Osteoblast (primary cell): ENCODE results near the gene TAF11L13. TPM values are rescaled to one million over a fixed set of nuclear protein-coding genes. Genes with fewer than 3 reads are reported as not detected.
"Not testable (repeated sequence)": the region's sequence is repeated elsewhere in the genome, so short reads cannot be mapped to it uniquely, and the experiment has no call there.

Experiments
- DNase-seq: peaks from one replicate; pipeline ENCODE4 v3.0.0; 2011; ENCODE audit warnings: low spot score, mixed read lengths; ENCODE audit not compliant: insufficient read length; ENCODE audit errors: missing footprints
- H2AFZ ChIP-seq: 2 replicates; pipeline ENCODE4 v1.6.0; 2011; ENCODE audit warnings: mild to moderate bottlenecking, low read length
- H3K27ac ChIP-seq: 2 replicates; pipeline ENCODE4 v1.5.1; 2011; ENCODE audit warnings: mild to moderate bottlenecking, low read depth, low read length, moderate library complexity
- H3K27me3 ChIP-seq: 2 replicates; pipeline ENCODE4 v1.6.0; 2012; ENCODE audit warnings: mild to moderate bottlenecking, control low read depth, inconsistent platforms, low read length, moderate library complexity; ENCODE audit not compliant: insufficient read depth
- H3K36me3 ChIP-seq: 2 replicates; pipeline ENCODE4 v1.5.1; 2011; ENCODE audit warnings: mild to moderate bottlenecking, low read length, control low read depth, moderate library complexity; ENCODE audit not compliant: insufficient read depth
- H3K4me1 ChIP-seq: 2 replicates; pipeline ENCODE4 v1.5.1; 2011; ENCODE audit warnings: mild to moderate bottlenecking, low read length, control low read depth, moderate library complexity; ENCODE audit not compliant: insufficient read depth
- H3K4me2 ChIP-seq: 2 replicates; pipeline ENCODE4 v1.6.0; 2011; ENCODE audit warnings: mild to moderate bottlenecking, low read length; ENCODE audit not compliant: insufficient read depth
- H3K4me3 ChIP-seq: fragments of 200-600 bp; sonication (generic); 3 replicates; pipeline ENCODE4 v1.5.1; 2012; ENCODE audit warnings: mild to moderate bottlenecking, low read length, inconsistent platforms; ENCODE audit not compliant: insufficient read depth
- H3K79me2 ChIP-seq: 2 replicates; pipeline ENCODE4 v1.6.0; 2012; ENCODE audit warnings: mild to moderate bottlenecking, low read length, control low read depth, inconsistent platforms; ENCODE audit not compliant: insufficient read depth
- H3K9me3 ChIP-seq: 2 replicates; pipeline ENCODE4 v1.5.1; 2011; ENCODE audit warnings: low read depth, low read length, control low read depth
- H4K20me1 ChIP-seq: 2 replicates; pipeline ENCODE4 v1.6.0; 2012; ENCODE audit warnings: mild to moderate bottlenecking, low read length, control low read depth; ENCODE audit not compliant: insufficient read depth
- total RNA-seq: library from RNA; depleted of rRNA; stranded (reverse); fragments of >200 nt; gene quantifications from 2 replicates; pipeline ENCODE4 v1.2.3, GENCODE V29; 2012

The TAF11L13 gene
- not detected in 2 replicates for total RNA-seq

- not testable (repeated sequence) for H2AFZ ChIP-seq, H3K4me2 ChIP-seq, H3K79me2 ChIP-seq, H4K20me1 ChIP-seq, H3K4me1 ChIP-seq, H3K27ac ChIP-seq, H3K4me3 ChIP-seq, H3K27me3 ChIP-seq, H3K36me3 ChIP-seq, DNase-seq, H3K9me3 ChIP-seq
These were observed at the start of gene TAF11L13 for GRCh38 chr5:17631788-17632187. TAF11L13 (plus strand) TSS chr5:17632088.

GRCh38 chr5:17585658-17586057 lies 46.2 kb upstream of the TAF11L13 start, which contains the start of gene TAF11L7:
TAF11L7 (minus strand) TSS chr5:17585758.
- not testable (repeated sequence) for H3K27ac ChIP-seq, H3K27me3 ChIP-seq, H3K36me3 ChIP-seq, H3K9me3 ChIP-seq, H3K4me3 ChIP-seq, H3K4me1 ChIP-seq, H2AFZ ChIP-seq, H4K20me1 ChIP-seq, DNase-seq, H3K4me2 ChIP-seq, H3K79me2 ChIP-seq

- H3K27ac ChIP-seq, H3K4me3 ChIP-seq: not testable (repeated sequence)
These were observed 41.0 kb upstream of the TAF11L13 start, which contains the start of gene TAF11L8 for GRCh38 chr5:17590860-17591259. TAF11L8 (minus strand) TSS chr5:17590960.

GRCh38 chr5:17594255-17594654 lies 37.6 kb upstream of the TAF11L13 start, which contains the start of gene TAF11L9:
TAF11L9 (minus strand) TSS chr5:17594394.
- not testable (repeated sequence) for H3K4me2 ChIP-seq, H3K4me1 ChIP-seq, H3K27me3 ChIP-seq, H3K27ac ChIP-seq, H2AFZ ChIP-seq, H3K79me2 ChIP-seq, H3K36me3 ChIP-seq, DNase-seq, H3K9me3 ChIP-seq, H4K20me1 ChIP-seq, H3K4me3 ChIP-seq

More at GRCh38 chr5:17590860-17591259, 41.0 kb upstream of the TAF11L13 start, which contains the start of gene TAF11L8:
- not testable (repeated sequence) for H4K20me1 ChIP-seq, DNase-seq, H3K9me3 ChIP-seq, H3K4me1 ChIP-seq, H3K4me2 ChIP-seq, H3K27me3 ChIP-seq, H2AFZ ChIP-seq, H3K79me2 ChIP-seq, H3K36me3 ChIP-seq

- not testable (repeated sequence) for DNase-seq, H3K9me3 ChIP-seq, H2AFZ ChIP-seq, H3K27me3 ChIP-seq, H3K4me2 ChIP-seq, H3K4me3 ChIP-seq, H3K79me2 ChIP-seq, H3K4me1 ChIP-seq, H4K20me1 ChIP-seq, H3K36me3 ChIP-seq, H3K27ac ChIP-seq
These were observed 34.2 kb upstream of the TAF11L13 start, which contains the start of gene TAF11L10 for GRCh38 chr5:17597728-17598127. TAF11L10 (minus strand) TSS chr5:17597828.

DNA sequence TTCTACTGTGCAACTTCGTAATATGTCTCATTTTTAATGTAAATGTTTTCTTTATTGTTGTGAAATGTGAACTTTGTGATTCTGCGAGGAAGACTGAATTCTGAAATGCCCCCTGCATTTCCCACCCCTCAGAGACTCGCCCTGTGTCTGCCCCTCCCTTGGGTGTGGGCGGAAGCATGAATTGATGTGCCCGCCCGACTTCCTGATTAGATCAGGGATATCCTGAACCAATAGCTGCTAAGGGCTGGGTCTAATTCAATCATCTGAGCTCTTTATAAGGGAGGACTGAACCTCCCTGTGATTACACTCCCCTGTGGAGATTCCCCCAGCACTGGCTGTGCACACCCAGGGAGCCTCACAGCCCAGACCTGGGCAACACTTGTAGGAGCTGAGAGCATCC lies 28.0 kb upstream of the TAF11L13 start, which contains the start of gene TAF11L11:
TAF11L11 (plus strand) TSS at position 304 of the 400 bp plus-strand sequence.
- peak; percentile 43 for DNase-seq
- H3K4me2 ChIP-seq, H3K4me3 ChIP-seq, H3K4me1 ChIP-seq, H3K9me3 ChIP-seq, H3K36me3 ChIP-seq, H4K20me1 ChIP-seq, H2AFZ ChIP-seq, H3K27ac ChIP-seq, H3K27me3 ChIP-seq, H3K79me2 ChIP-seq: not testable (repeated sequence)
